ENCODE data around the gene TBX19. TPM values are rescaled to one million over a fixed set of nuclear protein-coding genes. Genes with fewer than 3 reads are reported as not detected.

The TBX19 gene
- total and polyA plus RNA-seq, 2 of the 4 experiments (the other 2 are of a cell fraction) = 0.18 to 0.89 TPM

DNA sequence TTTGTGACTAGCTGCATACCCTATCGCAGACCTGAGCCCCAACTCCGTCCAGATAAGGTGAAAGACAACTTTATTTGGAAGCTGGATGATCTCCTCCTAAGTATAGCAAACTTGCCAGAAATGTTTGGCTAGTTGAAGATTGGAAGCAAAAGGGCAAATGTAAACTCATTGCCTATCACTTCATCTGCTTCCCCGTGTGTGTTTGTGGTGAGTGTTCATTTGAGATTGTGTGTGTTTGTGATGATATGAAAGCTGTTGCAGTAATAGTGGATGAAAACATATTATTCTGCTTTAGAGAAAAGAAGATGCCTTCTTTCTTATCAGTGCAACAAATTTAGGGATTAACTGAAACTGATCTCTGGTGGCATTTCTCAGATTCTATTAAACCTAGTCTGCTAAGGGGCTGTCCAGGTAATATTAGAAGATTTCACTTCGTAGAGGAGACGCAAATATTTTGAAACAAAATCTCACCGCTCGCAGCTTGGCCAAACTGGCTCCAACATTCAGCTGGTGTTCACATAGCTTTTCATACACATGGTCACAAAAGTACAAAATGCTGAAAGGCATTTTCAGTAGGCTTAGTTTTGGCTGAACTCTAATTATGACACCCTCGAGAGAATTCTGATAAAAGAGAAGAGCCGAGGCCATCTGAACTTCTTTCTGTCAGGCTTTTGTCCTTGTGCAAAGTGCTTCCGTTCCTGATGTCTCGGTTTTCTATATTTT lies 1.1 kb downstream of the TBX19 start:
- dilution Hi-C loops (cut with HindIII; ENCODE audit: low sequenced_read_pairs, unreplicated experiment) (no loop called here), in situ Hi-C loops (cut with MboI; ENCODE audit: low sequenced_read_pairs) (no loop called here), intact Hi-C loops (cut with micrococcal nuclease) (no loop called here)
- Histone ChIP-seq H2BK5ac (ENCODE audit: low read depth, low read length, poor library complexity, severe bottlenecking) (no peak overlapping the region), H3K14ac (replicated peaks; ENCODE audit: low read depth, low read length) (no peak overlapping the region), H3K9me3 (ENCODE audit: control insufficient read depth, insufficient read depth, low read length) (no peaks in the 10 kb centered on the region), H2BK20ac (ENCODE audit: low read depth, low read length) (no peak overlapping the region), H3K56ac (ENCODE audit: extremely low read depth, insufficient read depth, low read length) (no peak overlapping the region), H4K91ac (ENCODE audit: insufficient read depth, low read depth, low read length) (no peak overlapping the region), H3K79me1 (ENCODE audit: low read depth in 1 of 2, low read length in 2 of 2) (no peaks in the 10 kb centered on the region), H3K18ac (ENCODE audit: low read depth, low read length) (no peak overlapping the region), H3K36me3 (ENCODE audit: control insufficient read depth, insufficient read depth, low read length) (no peaks in the 10 kb centered on the region), H2BK15ac (ENCODE audit: low read depth, low read length) (no peak overlapping the region), H4K8ac (ENCODE audit: low read depth in 2 of 2, low read length in 2 of 2) (no peak overlapping the region), H4K20me1 (ENCODE audit: insufficient read depth, low read length) (no peaks in the 10 kb centered on the region), H3K9ac (ENCODE audit: low read depth, low read length) (no peak overlapping the region), H4K5ac (ENCODE audit: low read depth, low read length) (no peak overlapping the region), H3K4me2 (ENCODE audit: low read depth, low read length) (no peak overlapping the region), H3K4ac (ENCODE audit: low read depth, low read length) (no peak overlapping the region), H2AK9ac (replicated peaks; ENCODE audit: low read depth, low read length, poor library complexity) (no peak overlapping the region), H2AK5ac (ENCODE audit: low read depth, low read length) (no peak overlapping the region), H3K4me1 (ENCODE audit: control insufficient read depth, insufficient read depth, low read length) (peaks cover 4% of the 10 kb centered on the region), H2AFZ (replicated peaks; ENCODE audit: low read length, poor library complexity) (no peak overlapping the region), H3K23ac (ENCODE audit: low read depth, low read length) (no peak overlapping the region), H3K9me1 (ENCODE audit: insufficient read depth, low read length) (no peaks in the 10 kb centered on the region), H2BK120ac (ENCODE audit: low read depth, low read length) (no peak overlapping the region), H3K4me3 (ENCODE audit: insufficient read depth, low read depth, low read length) (no peak overlapping the region), H3K27ac (ENCODE audit: insufficient read depth, low read length) (no peak overlapping the region), H3K27me3 (ENCODE audit: control insufficient read depth, insufficient read depth, low read length) (no peaks in the 10 kb centered on the region)
- ChIA-PET POLR2A (ENCODE audit: unreplicated experiment) (no interaction called here), CTCF (no interaction called here)
- no peak for ATAC-seq (ENCODE audit: low read depth)
- TF ChIP-seq MAZ (IDR thresholded peaks at IDR 0.05; ENCODE audit: borderline replicate concordance, low read depth, low read length) (no peak), NFE2L2 (IDR thresholded peaks at IDR 0.05; ENCODE audit: low read depth, low read length) (no peak), MXI1 (IDR thresholded peaks at IDR 0.05; ENCODE audit: borderline replicate concordance, low read depth, low read length) (no peak), CHD1 (IDR thresholded peaks at IDR 0.05; ENCODE audit: low read depth, low read length) (no peak), SMC3 (IDR thresholded peaks at IDR 0.05; ENCODE audit: low read depth, low read length) (no peak), FOS (IDR thresholded peaks at IDR 0.05; ENCODE audit: low read depth, low read length) (no peak)
- no peak for DNase-seq
- BruUV-seq (replicated peaks) = no TSS peak
- WGBS, 2 experiments (ENCODE audit: extremely low coverage in 2 of 2, insufficient read length in 1 of 2) = no CpG with 5 or more reads among the region's 11 CpGs
